Sigmoid colon (tissue), 4 donors: ENCODE results near the gene ADAP2.

Source experiments
- EP300 ChIP-seq, 4 donors: sonication (generic); formaldehyde crosslinking; IDR thresholded peaks; one replicate each; pipeline ENCODE4 v1.6.1; 2017; ENCODE audit warnings: antibody characterized with exemption in 4 of 4
- TF ChIP-seq, protein P1 (sequence below), 4 experiments: fragments of 450-650 bp in 3 of 4; fragments of 200-600 bp in 1 of 4; IDR thresholded peaks; one replicate each; pipeline ENCODE4 v1.5.1; 2016 to 2019; ENCODE audit warnings: antibody characterized with exemption in 4 of 4, mild to moderate bottlenecking in 3 of 4, moderate library complexity in 2 of 4

DNA sequence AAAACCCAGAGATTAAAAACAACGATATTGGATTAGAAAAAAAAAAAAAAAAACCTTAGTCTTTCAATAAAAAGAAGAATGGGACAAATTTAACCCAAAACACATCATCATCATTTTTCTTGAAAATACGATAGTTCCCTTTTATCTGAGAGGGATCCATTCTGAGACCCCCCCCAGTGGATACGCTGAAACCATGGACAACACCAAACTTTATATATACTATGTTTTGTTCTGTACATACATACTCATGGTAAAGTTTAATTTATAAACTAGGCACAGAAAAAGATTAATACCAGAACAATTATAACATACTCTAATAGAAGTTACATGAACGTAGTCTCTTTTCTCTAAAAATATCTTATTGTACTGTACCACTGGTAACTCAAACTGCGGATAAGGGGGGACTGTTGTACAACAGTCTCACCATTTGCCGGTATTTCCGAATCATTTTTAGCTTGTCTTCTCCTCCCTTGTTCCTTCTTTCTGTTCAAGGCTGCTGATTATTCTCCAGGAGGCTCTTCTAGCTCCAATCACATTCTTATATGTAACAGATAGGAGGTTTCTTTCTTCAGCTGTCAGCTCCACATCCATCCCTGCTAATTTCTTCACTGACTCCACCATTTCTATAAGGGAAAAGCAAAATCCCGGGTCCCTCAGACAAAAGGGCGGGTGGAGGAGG is 86.1 kb downstream of the ADAP2 start:
- TF ChIP-seq, protein P1, sequence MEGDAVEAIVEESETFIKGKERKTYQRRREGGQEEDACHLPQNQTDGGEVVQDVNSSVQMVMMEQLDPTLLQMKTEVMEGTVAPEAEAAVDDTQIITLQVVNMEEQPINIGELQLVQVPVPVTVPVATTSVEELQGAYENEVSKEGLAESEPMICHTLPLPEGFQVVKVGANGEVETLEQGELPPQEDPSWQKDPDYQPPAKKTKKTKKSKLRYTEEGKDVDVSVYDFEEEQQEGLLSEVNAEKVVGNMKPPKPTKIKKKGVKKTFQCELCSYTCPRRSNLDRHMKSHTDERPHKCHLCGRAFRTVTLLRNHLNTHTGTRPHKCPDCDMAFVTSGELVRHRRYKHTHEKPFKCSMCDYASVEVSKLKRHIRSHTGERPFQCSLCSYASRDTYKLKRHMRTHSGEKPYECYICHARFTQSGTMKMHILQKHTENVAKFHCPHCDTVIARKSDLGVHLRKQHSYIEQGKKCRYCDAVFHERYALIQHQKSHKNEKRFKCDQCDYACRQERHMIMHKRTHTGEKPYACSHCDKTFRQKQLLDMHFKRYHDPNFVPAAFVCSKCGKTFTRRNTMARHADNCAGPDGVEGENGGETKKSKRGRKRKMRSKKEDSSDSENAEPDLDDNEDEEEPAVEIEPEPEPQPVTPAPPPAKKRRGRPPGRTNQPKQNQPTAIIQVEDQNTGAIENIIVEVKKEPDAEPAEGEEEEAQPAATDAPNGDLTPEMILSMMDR (IDR thresholded peaks at IDR 0.05) = no peak
- TF ChIP-seq EP300 (IDR thresholded peaks at IDR 0.05) = no peak
